CD4-positive, alpha-beta T cell treated with Interleukin-10 for 1 hour (primary cell): ENCODE data around the gene YBEY.
"Not testable (repeated sequence)": the region's sequence is repeated elsewhere in the genome, so short reads cannot be mapped to it uniquely, and the experiment has no call there.

ENCODE experiments used
- DNase-seq: peaks from one replicate; pipeline ENCODE4 v3.0.0-alpha.2; 2020

The YBEY gene

GRCh38 chr21:46285761-46286647 lies at the start of gene YBEY:
Gene YBEY, plus strand, starts transcription at chr21:46286342. Its CDS starts 572 bp downstream, at chr21:46286914.
- peak; percentile 86 for DNase-seq

DNA sequence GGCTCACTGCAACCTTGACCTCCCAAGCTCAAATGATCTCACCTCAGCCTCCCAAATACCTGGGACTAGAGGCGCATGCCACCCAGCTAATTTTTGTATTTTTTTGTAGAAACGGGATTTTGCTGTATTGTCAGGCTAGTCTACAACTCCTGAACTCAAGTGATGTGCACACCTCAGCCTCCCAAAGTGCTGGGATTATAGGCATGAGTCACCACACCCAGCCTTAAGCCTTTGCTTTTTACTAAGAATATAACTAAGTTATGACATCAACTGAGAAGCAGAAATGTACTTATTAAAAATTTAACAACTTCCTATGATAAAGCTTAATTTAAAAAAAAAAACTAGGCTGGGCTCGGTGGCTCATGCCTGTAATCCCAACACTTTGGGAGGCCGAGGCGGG lies 48.7 kb upstream of the YBEY start:
- no peak for DNase-seq

DNA sequence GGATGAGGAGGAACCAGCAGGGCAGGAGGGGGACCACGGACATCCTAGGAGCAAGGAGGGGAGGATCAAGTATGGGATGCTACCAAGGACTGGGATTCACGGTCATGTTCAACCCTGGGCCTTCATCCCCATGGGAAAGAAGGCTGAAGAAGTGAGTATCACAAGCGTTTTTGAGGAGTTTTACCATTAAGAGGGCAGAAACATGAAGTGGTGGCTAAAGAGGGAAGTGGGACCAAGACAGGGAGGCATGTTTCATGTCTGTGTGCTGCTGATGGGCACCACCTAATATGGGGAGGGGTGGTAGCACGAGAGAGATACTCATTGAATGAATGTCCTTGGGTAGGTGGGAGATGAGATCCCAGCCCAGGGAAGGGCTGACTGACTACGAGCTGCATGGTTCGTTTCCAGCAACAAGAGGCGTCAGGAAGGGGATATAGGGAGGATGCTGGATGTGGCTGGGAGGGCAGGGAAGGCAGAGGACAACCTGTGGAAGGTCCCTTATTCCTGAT lies 46.3 kb upstream of the YBEY start:
- DNase-seq, result no peak

- DNase-seq, result not testable (repeated sequence)
These were observed 44.6 kb upstream of the YBEY start for GRCh38 chr21:46241577-46241976.

DNA sequence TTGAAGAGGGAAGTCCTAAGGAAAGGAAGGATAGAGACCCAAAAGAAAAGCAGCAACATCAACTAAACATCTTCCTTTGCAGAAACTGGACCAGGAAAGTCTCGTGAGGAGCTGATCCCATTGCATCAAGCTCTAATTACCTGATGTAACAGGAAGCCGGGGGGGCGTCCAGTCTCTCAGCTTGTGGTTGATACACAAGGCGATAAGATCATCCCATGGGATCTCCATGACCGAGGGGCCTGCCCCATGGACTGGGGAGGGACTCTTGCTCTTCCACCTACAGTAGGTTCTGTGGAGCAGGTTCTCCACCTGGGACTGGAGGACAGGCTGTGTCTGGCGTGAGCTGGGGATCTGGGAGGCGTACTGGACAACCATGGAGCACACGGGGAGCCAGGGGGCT lies 42.8 kb upstream of the YBEY start:
- no peak for DNase-seq

- DNase-seq, result no peak
These were observed 42.2 kb upstream of the YBEY start for GRCh38 chr21:46243960-46244361.

DNA sequence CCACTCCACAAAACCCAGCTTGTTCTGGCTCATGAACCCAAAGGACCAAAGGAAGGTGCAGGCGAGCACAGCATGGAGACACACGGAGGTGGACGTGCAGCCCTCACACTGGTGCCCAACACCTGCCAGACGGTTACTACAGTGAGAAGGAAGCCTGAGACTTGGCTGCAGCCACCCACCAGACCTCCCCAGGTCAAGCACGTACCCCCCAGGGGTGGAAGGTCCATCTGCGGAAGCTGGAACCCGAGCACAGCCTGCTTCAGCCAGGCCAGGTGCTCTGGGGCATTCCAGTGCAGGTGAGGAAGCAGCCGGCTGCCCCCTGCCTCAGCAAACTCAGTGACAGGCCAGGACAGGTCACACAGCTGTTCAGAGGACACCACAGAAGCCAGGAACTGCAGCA lies 41.5 kb upstream of the YBEY start:
- no peak for DNase-seq

DNA sequence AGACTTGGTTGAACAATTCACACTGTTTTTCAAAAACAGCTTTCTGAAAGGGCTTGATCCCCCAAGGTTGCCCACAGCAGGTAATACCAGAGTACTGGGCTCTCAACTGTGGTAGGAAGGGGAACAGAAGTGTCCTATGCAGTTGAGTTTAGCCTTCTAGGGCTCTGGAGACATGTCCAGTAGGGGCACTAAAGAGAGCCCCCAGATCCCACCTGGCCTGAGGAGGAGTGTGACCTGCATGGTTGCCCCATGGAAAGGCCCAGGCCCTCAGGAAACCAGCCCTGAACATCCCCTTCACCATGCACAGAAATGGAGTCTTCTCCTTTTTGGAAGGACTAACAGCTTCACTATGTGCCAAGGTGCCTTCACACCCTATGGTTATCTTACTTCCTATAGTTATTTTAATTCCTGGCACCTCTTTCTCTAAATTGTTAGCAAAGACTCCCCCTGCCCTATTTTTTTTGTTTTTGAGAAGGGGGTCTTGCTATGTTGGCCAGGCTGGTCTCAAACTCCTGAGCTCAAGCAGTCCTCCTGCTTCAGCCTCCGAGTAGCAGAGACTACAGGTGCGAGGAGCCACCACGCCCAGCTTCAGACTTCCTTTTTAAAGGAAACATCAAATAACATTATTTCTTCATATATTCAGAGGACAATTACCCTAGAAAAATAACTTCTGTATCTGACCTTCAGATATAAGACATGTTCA lies 40.8 kb upstream of the YBEY start:
- DNase-seq, result no peak

- no peak for DNase-seq
These were observed 39.8 kb upstream of the YBEY start for GRCh38 chr21:46246345-46246744.

DNA sequence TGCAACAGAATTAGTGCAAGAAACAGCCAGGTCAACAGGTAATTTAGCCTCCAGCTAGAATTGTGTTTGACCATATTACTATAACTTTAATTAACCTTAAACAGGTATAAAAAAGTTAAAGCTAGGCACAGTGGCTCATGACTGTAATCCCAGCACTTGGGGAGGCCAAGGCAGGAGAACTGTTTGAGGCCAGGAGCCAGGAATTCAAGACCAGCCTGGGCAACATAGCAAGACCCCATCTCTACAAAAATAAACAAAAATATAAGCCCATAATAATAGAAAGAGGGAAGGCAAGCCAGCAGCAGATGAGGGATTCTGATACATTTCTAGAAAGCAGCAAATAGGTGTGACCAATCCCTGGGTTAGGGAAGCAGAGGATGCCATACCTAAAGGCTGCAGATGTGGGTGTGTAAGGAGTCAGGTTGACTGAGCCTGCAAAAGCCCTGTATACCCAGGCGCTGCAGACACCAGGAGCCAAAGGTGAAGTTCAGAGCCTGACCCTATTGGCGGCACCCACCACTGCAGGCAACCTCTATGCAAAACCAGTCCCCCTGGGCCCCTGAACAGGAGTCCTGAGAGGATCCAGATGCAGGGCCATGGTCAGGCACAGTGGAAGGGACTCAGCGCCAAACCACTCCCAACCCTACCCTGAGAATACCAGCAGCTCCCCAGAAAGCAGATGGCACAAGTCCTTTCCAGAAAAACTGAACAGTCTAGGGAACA lies 38.3 kb upstream of the YBEY start:
- DNase-seq, result no peak

GRCh38 chr21:46248422-46248782 lies 37.7 kb upstream of the YBEY start:
- DNase-seq, result no peak

DNA sequence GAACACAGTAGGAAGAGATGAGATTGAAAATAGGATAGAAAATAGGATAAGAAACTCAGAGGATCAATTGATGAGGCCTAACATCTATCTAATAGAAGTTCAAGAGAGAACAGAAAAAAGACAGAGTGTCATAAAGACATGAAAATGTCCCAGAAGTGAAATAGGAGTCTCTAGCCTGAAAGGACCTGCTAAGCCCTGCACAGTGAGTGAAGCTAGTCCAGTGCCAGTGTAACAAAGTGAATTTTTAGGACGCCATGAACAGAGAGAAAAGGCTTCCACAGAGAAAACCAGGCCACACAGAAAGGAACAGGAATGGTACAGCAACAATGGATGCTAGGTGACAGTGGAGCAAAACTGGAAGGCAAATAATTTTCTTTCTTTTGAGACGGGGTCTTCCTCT lies 37.3 kb upstream of the YBEY start:
- DNase-seq, result no peak

DNA sequence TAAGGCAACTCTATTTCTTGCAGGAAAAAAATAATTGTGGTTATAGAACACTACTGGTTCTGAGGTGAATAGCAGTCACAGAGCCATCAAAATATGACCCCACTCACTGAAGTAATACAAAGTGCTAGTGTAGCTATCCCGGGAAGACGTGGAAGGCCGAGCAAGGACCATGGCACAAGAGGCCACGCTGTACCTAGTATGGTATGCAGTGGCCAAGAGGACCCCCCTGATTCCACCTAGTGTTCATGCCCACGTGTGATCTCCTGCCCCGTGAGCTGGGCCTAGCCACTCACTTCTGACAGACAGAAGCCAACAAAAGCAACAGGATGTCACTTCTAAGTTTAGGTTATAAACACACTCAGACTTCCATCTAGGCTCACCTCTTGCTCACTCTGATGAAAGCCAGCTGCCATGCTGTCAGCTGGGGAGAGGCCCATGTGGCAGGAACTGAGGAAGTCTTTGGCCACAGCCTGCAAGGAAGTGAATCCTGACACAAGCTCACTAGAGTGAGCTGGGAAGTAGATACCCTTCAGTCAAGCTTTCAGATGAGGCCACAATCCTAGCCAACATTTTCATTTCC lies 35.9 kb upstream of the YBEY start:
- DNase-seq, result no peak

DNA sequence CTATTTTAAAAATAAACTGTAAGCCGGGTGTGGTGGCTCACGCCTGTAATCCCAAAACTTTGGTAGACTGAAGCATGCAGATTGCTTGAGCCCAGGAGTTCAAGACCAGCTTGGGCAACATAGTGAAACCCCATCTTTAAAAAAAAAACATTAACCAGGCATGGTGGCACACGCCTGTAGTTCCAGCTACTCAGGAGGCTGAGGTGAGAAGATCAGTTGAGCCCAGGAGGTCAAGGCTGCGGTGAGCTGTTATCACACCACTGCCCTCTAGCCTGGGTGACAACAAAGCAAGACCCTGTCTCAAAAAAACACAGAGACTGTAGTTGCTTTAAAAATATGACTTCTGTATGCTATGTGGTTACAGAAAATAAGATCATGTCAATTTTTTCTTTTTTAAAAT lies 33.3 kb upstream of the YBEY start:
- no peak for DNase-seq

GRCh38 chr21:46253610-46254124 lies 32.5 kb upstream of the YBEY start:
- DNase-seq, result peak; percentile 65

GRCh38 chr21:46254208-46254975 lies 31.8 kb upstream of the YBEY start:
- DNase-seq, result no peak

- DNase-seq, result no peak
These were observed 31.0 kb upstream of the YBEY start for GRCh38 chr21:46255166-46255565.

GRCh38 chr21:46255758-46256337 lies 30.3 kb upstream of the YBEY start:
- no peak for DNase-seq

DNA sequence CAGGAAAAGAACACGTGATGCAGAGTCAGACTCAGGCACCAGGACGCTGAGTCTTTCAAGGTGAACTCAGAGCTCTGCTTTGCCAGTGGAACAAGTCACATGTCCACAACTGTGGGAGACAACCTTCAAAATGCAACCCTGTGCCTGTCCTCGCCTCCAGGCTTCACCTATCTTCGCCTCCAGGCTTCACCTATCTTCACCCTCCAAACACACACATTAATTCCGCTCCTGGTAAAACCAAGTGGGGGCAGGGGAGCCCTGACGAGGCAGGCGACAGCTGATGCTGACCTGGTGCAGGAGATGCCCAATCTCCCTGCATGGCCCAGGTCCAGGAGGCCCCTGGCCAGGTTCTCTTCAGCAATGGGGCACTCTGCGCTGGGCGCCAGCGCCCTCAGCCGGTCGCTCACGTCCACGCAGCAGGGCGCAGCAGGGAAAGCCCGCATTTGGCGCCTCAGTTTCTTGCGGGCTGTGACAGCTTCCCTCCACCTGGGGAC lies 29.6 kb upstream of the YBEY start:
- no peak for DNase-seq

- no peak for DNase-seq
These were observed 22.0 kb upstream of the YBEY start for GRCh38 chr21:46264046-46264689.

GRCh38 chr21:46264690-46265144 lies 21.4 kb upstream of the YBEY start:
- no peak for DNase-seq
